ENCODE data around the gene LDLR. TPM values are rescaled to one million over a fixed set of nuclear protein-coding genes. Genes with fewer than 3 reads are reported as not detected.

Gene LDLR
- total RNA-seq, 1 donor from 2014 or later, result 104 TPM

- no peak for DNase-seq (ENCODE audit: low read depth)
- H3K27me3 ChIP-seq (ENCODE audit: control insufficient read depth, insufficient read depth, low read length), result no peaks in the 10 kb centered on the region
- no peak overlapping the region for H3K4me3 ChIP-seq (ENCODE audit: low read depth, low read length)
- H3K36me3 ChIP-seq (ENCODE audit: control insufficient read depth, insufficient read depth, low read length), result peaks cover 3% of the 10 kb centered on the region
- TF ChIP-seq CTCF (IDR thresholded peaks at IDR 0.05; ENCODE audit: insufficient read depth, low read length, poor library complexity, severe bottlenecking), result no peak
These were observed 34.6 kb upstream of the LDLR start for GRCh38 chr19:11054628-11055027.

GRCh38 chr19:11058246-11059030 lies 30.8 kb upstream of the LDLR start:
- no peak overlapping the region for H3K4me3 ChIP-seq (ENCODE audit: low read depth, low read length)
- H3K27me3 ChIP-seq (ENCODE audit: control insufficient read depth, insufficient read depth, low read length), result no peaks in the 10 kb centered on the region
- no peak for TF ChIP-seq CTCF (IDR thresholded peaks at IDR 0.05; ENCODE audit: insufficient read depth, low read length, poor library complexity, severe bottlenecking)
- DNase-seq (ENCODE audit: low read depth), result no peak
- peaks cover 3% of the 10 kb centered on the region for H3K36me3 ChIP-seq (ENCODE audit: control insufficient read depth, insufficient read depth, low read length)

- Histone ChIP-seq H3K36me3 (ENCODE audit: control insufficient read depth, insufficient read depth, low read length) (peaks cover 3% of the 10 kb centered on the region), H3K27me3 (ENCODE audit: control insufficient read depth, insufficient read depth, low read length) (no peaks in the 10 kb centered on the region), H3K4me3 (ENCODE audit: low read depth, low read length) (no peak overlapping the region)
- no peak for DNase-seq (ENCODE audit: low read depth)
- TF ChIP-seq CTCF (IDR thresholded peaks at IDR 0.05; ENCODE audit: insufficient read depth, low read length, poor library complexity, severe bottlenecking), result no peak
These were observed 29.5 kb upstream of the LDLR start for GRCh38 chr19:11059511-11060358.

GRCh38 chr19:11061952-11062351 lies 27.3 kb upstream of the LDLR start:
- no peak for DNase-seq (ENCODE audit: low read depth)
- H3K27me3 ChIP-seq (ENCODE audit: control insufficient read depth, insufficient read depth, low read length), result no peaks in the 10 kb centered on the region
- H3K36me3 ChIP-seq (ENCODE audit: control insufficient read depth, insufficient read depth, low read length), result no peaks in the 10 kb centered on the region
- no peak for TF ChIP-seq CTCF (IDR thresholded peaks at IDR 0.05; ENCODE audit: insufficient read depth, low read length, poor library complexity, severe bottlenecking)
- no peak overlapping the region for H3K4me3 ChIP-seq (ENCODE audit: low read depth, low read length)

GRCh38 chr19:11063434-11063833 lies 25.8 kb upstream of the LDLR start:
- TF ChIP-seq CTCF (IDR thresholded peaks at IDR 0.05; ENCODE audit: insufficient read depth, low read length, poor library complexity, severe bottlenecking), result no peak
- no peaks in the 10 kb centered on the region for H3K27me3 ChIP-seq (ENCODE audit: control insufficient read depth, insufficient read depth, low read length)
- peaks cover 3% of the 10 kb centered on the region for H3K36me3 ChIP-seq (ENCODE audit: control insufficient read depth, insufficient read depth, low read length)
- DNase-seq (ENCODE audit: low read depth), result no peak
- H3K4me3 ChIP-seq (ENCODE audit: low read depth, low read length), result no peak overlapping the region

Measured in kidney epithelial cell (primary cell).